PC-3 (cell line): ENCODE measurements around the gene NFATC1. TPM values are rescaled to one million over a fixed set of nuclear protein-coding genes. Genes with fewer than 3 reads are reported as not detected.

Experiments
- ATAC-seq: fragments of 200-7000 bp; cut with Tn5 transposase; 2 replicates; pipeline ENCODE4 v1.9.1; 2020; ENCODE audit warnings: mild to moderate bottlenecking, moderate library complexity
- BruUV-seq: library from RNA; stranded (reverse); fragments of 400-500 nt; replicated peaks from 2 replicates; lab custom pipeline; 2021; lab: Mats Ljungman, UMichigan
- CTCF ChIA-PET: fragments of 300-600 bp; sonication (Branson Sonifier 250); formaldehyde crosslinking; loops from one replicate; lab custom pipeline; 2022; ENCODE audit warnings: antibody characterized with exemption; lab: Charles Lee
- POLR2A ChIA-PET: fragments of 300-600 bp; sonication (Branson Sonifier 250); formaldehyde crosslinking; loops from one replicate; lab custom pipeline; 2022; ENCODE audit warnings: antibody characterized with exemption; ENCODE audit not compliant: unreplicated experiment; lab: Charles Lee
- DNase-seq: peaks from one replicate; pipeline ENCODE4 v3.0.0-alpha.2; 2015
- H2AFZ ChIP-seq: fragments of 300-600 bp; sonication (generic); 2 replicates; pipeline ENCODE4 v1.6.0; 2016; ENCODE audit warnings: antibody characterized with exemption, low read length
- H3F3A ChIP-seq: fragments of 300-600 bp; sonication (generic); one replicate; pipeline ENCODE4 v1.6.0; 2017; ENCODE audit warnings: antibody characterized with exemption, low read length, control low read depth, mild to moderate bottlenecking; ENCODE audit not compliant: unreplicated experiment
- H3K27ac ChIP-seq: fragments of 300-600 bp; sonication (generic); 2 replicates; pipeline ENCODE4 v1.5.1; 2016; ENCODE audit warnings: mild to moderate bottlenecking, low read length
- H3K27me3 ChIP-seq: fragments of 300-600 bp; sonication (generic); 2 replicates; pipeline ENCODE4 v1.6.1; 2016; ENCODE audit warnings: low read length, mixed read lengths
- H3K36me3 ChIP-seq: fragments of 300-600 bp; sonication (generic); 2 replicates; pipeline ENCODE4 v1.6.1; 2016; ENCODE audit warnings: low read depth, mixed run types, low read length, mixed read lengths
- H3K4me1 ChIP-seq: fragments of 300-600 bp; sonication (generic); 2 replicates; pipeline ENCODE4 v1.5.1; 2016; ENCODE audit warnings: low read length; ENCODE audit not compliant: insufficient read depth
- H3K4me2 ChIP-seq: fragments of 300-600 bp; sonication (generic); 2 replicates; pipeline ENCODE4 v1.6.0; 2016; ENCODE audit warnings: low read length
- H3K4me3 ChIP-seq: fragments of 300-600 bp; sonication (generic); 2 replicates; pipeline ENCODE4 v1.5.1; 2016; ENCODE audit warnings: mild to moderate bottlenecking, low read length, mixed read lengths
- H3K79me2 ChIP-seq: fragments of 300-600 bp; sonication (generic); 2 replicates; pipeline ENCODE4 v1.6.1; 2017; ENCODE audit warnings: low read length, mixed read lengths
- H3K9ac ChIP-seq: fragments of 300-600 bp; sonication (generic); 2 replicates; pipeline ENCODE4 v1.6.0; 2016; ENCODE audit warnings: mild to moderate bottlenecking, low read length
- H3K9me2 ChIP-seq: fragments of 300-600 bp; sonication (generic); replicated peaks from 2 replicates; pipeline ENCODE4 v1.6.1; 2016; ENCODE audit warnings: mixed run types, low read length, mixed read lengths
- H3K9me3 ChIP-seq: fragments of 300-600 bp; sonication (generic); 2 replicates; pipeline ENCODE4 v1.6.1; 2016; ENCODE audit warnings: low read length, mixed read lengths
- H4K20me1 ChIP-seq: fragments of 300-600 bp; sonication (generic); 2 replicates; pipeline ENCODE4 v1.6.1; 2016; ENCODE audit warnings: low read length, mixed read lengths
- CTCF ChIP-seq: fragments of 300-600 bp; sonication (generic); conservative IDR thresholded peaks from 2 replicates; pipeline ENCODE4 v1.5.1; 2017; ENCODE audit warnings: antibody characterized with exemption, low read depth, mild to moderate bottlenecking, low read length
- EZH2 ChIP-seq: fragments of 300-600 bp; sonication (generic); IDR thresholded peaks from one replicate; pipeline ENCODE4 v1.6.1; 2017; ENCODE audit warnings: antibody characterized with exemption, mild to moderate bottlenecking, low read length; ENCODE audit not compliant: unreplicated experiment
- EZH2phosphoT487 ChIP-seq: fragments of 300-600 bp; sonication (generic); IDR thresholded peaks from 2 replicates; pipeline ENCODE4 v1.6.1; 2018; ENCODE audit warnings: mild to moderate bottlenecking, antibody characterized with exemption, low read length, borderline replicate concordance
- intact Hi-C: fragments of 100-400 bp; cut with micrococcal nuclease; formaldehyde crosslinking; loops from 2 replicates; pipeline ENCODE4 v1.9.0; 2023
- total RNA-seq: library from RNA; depleted of rRNA; stranded (reverse); fragments of >200 nt; gene quantifications from 2 replicates; pipeline ENCODE4 v1.2.3, GENCODE V29; 2014

The NFATC1 gene
- total RNA-seq, 1 experiment from 2014 or later, result 5.9 TPM

- Histone ChIP-seq H3K27me3 (no peaks in the 10 kb centered on the region), H3K4me1 (no peaks in the 10 kb centered on the region), H3K4me2 (no peak overlapping the region), H3K79me2 (no peaks in the 10 kb centered on the region), H4K20me1 (no peaks in the 10 kb centered on the region), H3K9me2 (no peaks in the 10 kb centered on the region), H2AFZ (no peak overlapping the region), H3F3A (no peaks in the 10 kb centered on the region), H3K27ac (no peak overlapping the region), H3K9ac (no peak overlapping the region), H3K9me3 (no peaks in the 10 kb centered on the region), H3K4me3 (no peak overlapping the region), H3K36me3 (no peaks in the 10 kb centered on the region)
- ChIA-PET CTCF (no interaction called here), POLR2A (no interaction called here)
- TF ChIP-seq EZH2, result no peak
- TF ChIP-seq CTCF, result no peak
- no peak for TF ChIP-seq EZH2phosphoT487
- ATAC-seq (no peak), DNase-seq (no peak)
- BruUV-seq, result no TSS peak
- intact Hi-C loops, result loop anchor here (1.0 to 5.0 kb wide), 3 partner anchors 117 to 148 kb away; partner anchors contain the start of gene NFATC1
Measured at GRCh38 chr18:79527656-79528315, 132.1 kb downstream of the NFATC1 start.

- no peak for TF ChIP-seq EZH2
- no peak for TF ChIP-seq EZH2phosphoT487
- TF ChIP-seq CTCF, result no peak
- BruUV-seq, result no TSS peak
- Histone ChIP-seq H4K20me1 (no peaks in the 10 kb centered on the region), H3K4me3 (no peak overlapping the region), H2AFZ (0 out of 2 replicates have a peak overlapping the region, but pooled peaks have one; percentile 46), H3K4me1 (no peaks in the 10 kb centered on the region), H3K9me2 (no peaks in the 10 kb centered on the region), H3K4me2 (no peak overlapping the region), H3F3A (no peaks in the 10 kb centered on the region), H3K79me2 (no peaks in the 10 kb centered on the region), H3K27ac (no peak overlapping the region), H3K9me3 (no peaks in the 10 kb centered on the region), H3K27me3 (no peaks in the 10 kb centered on the region), H3K9ac (no peak overlapping the region), H3K36me3 (no peaks in the 10 kb centered on the region)
- POLR2A ChIA-PET, result no interaction called here
- DNase-seq (peak; percentile 6), ATAC-seq (no peak; the same call in 1 of the 2 replicates)
- intact Hi-C loops, result loop anchor here (1.0 to 5.0 kb wide), 3 partner anchors 116 to 149 kb away; partner anchors contain the start of gene NFATC1
- CTCF ChIA-PET, result no interaction called here
Measured at GRCh38 chr18:79528316-79528695, 132.6 kb downstream of the NFATC1 start.

- no peaks in the 10 kb centered on the region; the same call in 1 of the 2 replicates for H3K27me3 ChIP-seq
- H3K9me2 ChIP-seq, result no peaks in the 10 kb centered on the region
- POLR2A ChIA-PET, result no interaction called here
- peak; percentile 84 for ATAC-seq
- no peak overlapping the region for H3K27ac ChIP-seq
- DNase-seq, result peak; percentile 78
- no peaks in the 10 kb centered on the region for H4K20me1 ChIP-seq
- no peaks in the 10 kb centered on the region for H3K9me3 ChIP-seq
- no TSS peak for BruUV-seq
- no peak overlapping the region for H3K4me2 ChIP-seq
- no peak for TF ChIP-seq EZH2phosphoT487
- TF ChIP-seq CTCF, result peak; percentile 89
- no peaks in the 10 kb centered on the region for H3K79me2 ChIP-seq
- H3F3A ChIP-seq, result no peaks in the 10 kb centered on the region
- intact Hi-C loops, result loop anchor here (1.0 to 5.0 kb wide), 3 partner anchors 115 to 150 kb away; partner anchors contain the start of gene NFATC1
- no peak overlapping the region for H3K9ac ChIP-seq
- H2AFZ ChIP-seq, result 0 out of 2 replicates have a peak overlapping the region, but pooled peaks have one; percentile 46
- no peaks in the 10 kb centered on the region for H3K36me3 ChIP-seq
- CTCF ChIA-PET, result no interaction called here
- no peaks in the 10 kb centered on the region for H3K4me1 ChIP-seq
- no peak overlapping the region for H3K4me3 ChIP-seq
Measured at GRCh38 chr18:79528846-79529245, 133.1 kb downstream of the NFATC1 start.
